ENCODE measurements around the gene CYP2F1.
"Not testable (repeated sequence)": the region's sequence is repeated elsewhere in the genome, so short reads cannot be mapped to it uniquely, and the experiment has no call there.

CYP2F1 gene

DNA sequence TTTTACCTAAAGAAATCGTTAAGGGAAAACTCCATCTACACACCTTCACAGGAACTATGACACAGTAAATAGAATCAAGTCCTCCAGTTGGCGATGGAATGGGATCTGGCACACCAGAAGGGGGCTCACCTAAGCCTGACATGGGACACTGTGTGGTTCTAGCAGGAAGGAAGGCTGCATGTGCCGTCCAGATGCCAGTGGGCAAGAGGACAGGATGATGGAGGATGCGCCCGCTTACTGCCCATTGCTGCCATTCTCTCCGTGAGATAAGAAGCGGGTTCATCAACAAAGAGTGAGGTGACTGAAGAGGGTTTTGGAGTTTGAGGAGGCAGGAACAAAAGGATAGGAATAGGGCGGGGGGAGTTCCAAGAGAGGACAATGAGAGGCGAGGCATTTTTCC, 2.9 kb upstream of the CYP2F1 start:
- no peaks in the 10 kb centered on the region for H3K36me3 ChIP-seq (ENCODE audit: control insufficient read depth, insufficient read depth, low read length)
- H3K27me3 ChIP-seq (ENCODE audit: control insufficient read depth, insufficient read depth, low read length), result no peaks in the 10 kb centered on the region
- no peaks in the 10 kb centered on the region for H3K4me1 ChIP-seq (ENCODE audit: control insufficient read depth, insufficient read depth, low read length)
- H3K9ac ChIP-seq (ENCODE audit: low read length), result no peak overlapping the region
- H3K4me3 ChIP-seq (ENCODE audit: low read length), result no peak overlapping the region
- H3K27ac ChIP-seq (ENCODE audit: low read depth, low read length), result no peak overlapping the region

DNA sequence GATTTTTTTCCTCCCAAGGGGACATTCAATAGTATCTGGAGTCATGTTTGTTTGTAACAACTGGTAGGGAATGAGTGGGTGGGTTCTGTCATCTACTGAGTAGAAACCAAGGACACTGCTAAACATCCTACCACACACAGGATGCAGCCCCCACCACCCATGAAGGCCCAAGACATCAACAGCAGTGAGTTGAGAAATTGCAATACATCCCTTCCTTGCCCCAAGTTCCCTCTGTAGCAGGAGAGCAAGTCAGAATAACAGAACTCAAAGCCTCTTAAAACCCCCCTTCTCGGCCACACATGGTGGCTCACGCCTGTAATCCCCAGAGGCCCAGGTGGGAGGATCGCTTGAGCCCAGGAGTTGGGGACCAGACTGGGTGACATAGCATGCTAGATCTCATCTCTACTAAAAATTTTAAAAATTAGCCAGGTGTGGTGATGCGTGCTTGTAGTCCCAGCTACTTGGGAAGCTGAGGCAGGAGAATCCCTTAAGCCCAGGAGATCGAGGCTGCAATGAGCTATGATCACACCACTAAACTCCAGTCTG, 2.4 kb upstream of the CYP2F1 start:
- Histone ChIP-seq H3K4me1 (ENCODE audit: control insufficient read depth, insufficient read depth, low read length) (no peaks in the 10 kb centered on the region), H3K27ac (ENCODE audit: low read depth, low read length) (no peak overlapping the region), H3K27me3 (ENCODE audit: control insufficient read depth, insufficient read depth, low read length) (no peaks in the 10 kb centered on the region), H3K9ac (ENCODE audit: low read length) (no peak overlapping the region), H3K4me3 (ENCODE audit: low read length) (no peak overlapping the region), H3K36me3 (ENCODE audit: control insufficient read depth, insufficient read depth, low read length) (no peaks in the 10 kb centered on the region)

DNA sequence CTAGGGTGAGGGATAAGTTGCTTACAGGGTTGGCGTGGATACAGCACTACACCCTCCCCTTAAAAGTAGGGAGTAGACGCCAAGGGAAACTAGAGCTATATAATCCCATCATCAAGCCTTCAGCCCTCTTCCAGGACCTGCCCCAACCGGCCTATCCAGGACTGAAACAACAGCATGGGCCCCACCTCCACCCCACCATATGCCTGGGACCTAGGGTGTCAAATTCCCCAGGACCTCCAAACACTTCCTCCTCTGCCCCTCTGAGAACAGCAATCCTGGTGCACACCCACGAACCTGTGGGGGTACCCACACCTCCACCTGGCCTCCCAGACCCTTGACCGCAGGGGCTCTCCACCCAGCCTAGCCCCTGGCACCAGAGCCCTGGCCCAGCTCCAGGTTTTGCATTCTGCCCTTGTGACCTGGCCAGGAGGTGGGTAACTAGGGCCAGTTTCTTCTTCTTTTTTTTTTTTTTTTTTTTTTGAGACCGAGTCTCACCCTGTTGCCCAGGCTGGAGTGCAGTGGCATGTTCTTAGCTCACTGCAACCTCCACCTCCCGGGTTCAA, 1.4 kb upstream of the CYP2F1 start:
- Histone ChIP-seq H3K27ac (ENCODE audit: low read depth, low read length) (no peak overlapping the region), H3K4me1 (ENCODE audit: control insufficient read depth, insufficient read depth, low read length) (no peaks in the 10 kb centered on the region), H3K9ac (ENCODE audit: low read length) (no peak overlapping the region), H3K27me3 (ENCODE audit: control insufficient read depth, insufficient read depth, low read length) (no peaks in the 10 kb centered on the region), H3K4me3 (ENCODE audit: low read length) (no peak overlapping the region), H3K36me3 (ENCODE audit: control insufficient read depth, insufficient read depth, low read length) (no peaks in the 10 kb centered on the region)

DNA sequence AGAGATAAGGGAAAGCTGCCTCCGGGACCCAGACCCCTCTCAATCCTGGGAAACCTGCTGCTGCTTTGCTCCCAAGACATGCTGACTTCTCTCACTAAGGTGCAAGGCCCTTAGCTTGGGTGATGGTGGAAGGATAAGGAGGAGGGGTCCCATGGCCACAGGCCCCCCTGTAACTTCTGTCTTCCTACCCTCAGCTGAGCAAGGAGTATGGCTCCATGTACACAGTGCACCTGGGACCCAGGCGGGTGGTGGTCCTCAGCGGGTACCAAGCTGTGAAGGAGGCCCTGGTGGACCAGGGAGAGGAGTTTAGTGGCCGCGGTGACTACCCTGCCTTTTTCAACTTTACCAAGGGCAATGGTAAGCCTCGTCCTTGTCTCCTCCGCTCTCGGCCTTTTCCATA, 2.0 kb downstream of the CYP2F1 start:
- Histone ChIP-seq H3K27ac (ENCODE audit: low read depth, low read length) (no peak overlapping the region), H3K4me1 (ENCODE audit: control insufficient read depth, insufficient read depth, low read length) (no peaks in the 10 kb centered on the region), H3K4me3 (ENCODE audit: low read length) (no peak overlapping the region), H3K36me3 (ENCODE audit: control insufficient read depth, insufficient read depth, low read length) (no peaks in the 10 kb centered on the region), H3K27me3 (ENCODE audit: control insufficient read depth, insufficient read depth, low read length) (peaks cover 3% of the 10 kb centered on the region), H3K9ac (ENCODE audit: low read length) (no peak overlapping the region)

DNA sequence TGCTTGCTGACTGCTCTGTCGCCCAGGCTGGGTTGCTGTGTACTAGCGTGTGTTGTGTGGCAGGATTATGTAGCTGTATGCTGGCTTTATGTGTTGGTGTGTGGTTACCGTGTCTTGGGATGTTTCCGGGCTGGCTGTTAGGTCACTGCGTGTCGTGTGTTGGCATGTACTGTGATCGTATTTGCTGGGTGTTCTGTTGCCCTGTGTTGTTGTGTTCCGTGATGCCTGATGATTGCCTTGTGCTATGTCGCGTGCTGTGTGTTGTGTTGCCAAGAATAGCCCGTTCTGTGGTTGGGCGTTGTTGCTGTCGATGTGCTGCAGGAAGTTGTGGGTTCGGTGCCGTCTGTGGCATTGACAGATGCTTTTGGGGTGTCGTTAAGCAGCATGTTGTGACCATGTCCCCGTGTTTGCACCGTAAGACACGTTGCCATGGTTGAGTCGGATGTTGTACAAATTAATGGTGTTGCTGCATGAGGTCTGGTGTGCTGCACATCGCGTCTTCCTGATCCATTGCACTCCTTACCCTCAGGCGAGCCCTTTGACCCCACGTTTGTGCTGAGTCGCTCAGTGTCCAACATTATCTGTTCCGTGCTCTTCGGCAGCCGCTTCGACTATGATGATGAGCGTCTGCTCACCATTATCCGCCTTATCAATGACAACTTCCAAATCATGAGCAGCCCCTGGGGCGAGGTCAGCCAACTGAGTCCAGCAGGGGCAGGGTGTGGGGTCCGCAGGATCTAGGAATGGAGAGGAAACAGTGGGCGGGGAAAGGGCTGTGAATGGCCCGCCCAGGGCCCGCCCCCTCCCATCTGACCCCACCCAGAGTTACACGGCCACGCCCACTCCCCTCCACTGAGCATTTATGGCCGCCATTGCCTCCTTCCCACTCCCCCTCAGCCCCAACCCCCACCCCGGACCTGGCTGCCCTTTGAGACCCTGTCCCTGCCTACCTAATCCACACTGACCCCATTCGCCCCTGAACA, 7.0 kb downstream of the CYP2F1 start:
- H3K9ac ChIP-seq (ENCODE audit: low read length); H3K27ac ChIP-seq (ENCODE audit: low read depth, low read length); H3K4me3 ChIP-seq (ENCODE audit: low read length); H3K36me3 ChIP-seq (ENCODE audit: control insufficient read depth, insufficient read depth, low read length); H3K4me1 ChIP-seq (ENCODE audit: control insufficient read depth, insufficient read depth, low read length); H3K27me3 ChIP-seq (ENCODE audit: control insufficient read depth, insufficient read depth, low read length): not testable (repeated sequence)

DNA sequence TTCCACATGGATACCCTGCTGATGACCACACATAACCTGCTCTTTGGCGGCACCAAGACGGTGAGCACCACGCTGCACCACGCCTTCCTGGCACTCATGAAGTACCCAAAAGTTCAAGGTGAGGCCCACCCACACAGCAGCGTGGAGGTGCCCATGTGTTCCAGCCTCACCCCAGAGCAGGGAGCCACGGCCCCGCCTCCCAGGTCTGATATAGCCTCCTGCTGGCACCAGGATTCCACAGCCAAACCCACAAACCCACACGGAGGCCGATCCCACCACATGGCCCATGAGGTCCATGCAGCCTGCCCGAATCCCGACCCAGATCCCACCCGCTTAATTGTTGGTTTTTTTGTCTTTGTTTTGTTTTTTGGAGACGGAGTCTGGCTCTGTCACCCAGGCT, 8.6 kb downstream of the CYP2F1 start:
- not testable (repeated sequence) for H3K4me3 ChIP-seq (ENCODE audit: low read length); H3K9ac ChIP-seq (ENCODE audit: low read length); H3K27me3 ChIP-seq (ENCODE audit: control insufficient read depth, insufficient read depth, low read length); H3K4me1 ChIP-seq (ENCODE audit: control insufficient read depth, insufficient read depth, low read length); H3K36me3 ChIP-seq (ENCODE audit: control insufficient read depth, insufficient read depth, low read length); H3K27ac ChIP-seq (ENCODE audit: low read depth, low read length)

DNA sequence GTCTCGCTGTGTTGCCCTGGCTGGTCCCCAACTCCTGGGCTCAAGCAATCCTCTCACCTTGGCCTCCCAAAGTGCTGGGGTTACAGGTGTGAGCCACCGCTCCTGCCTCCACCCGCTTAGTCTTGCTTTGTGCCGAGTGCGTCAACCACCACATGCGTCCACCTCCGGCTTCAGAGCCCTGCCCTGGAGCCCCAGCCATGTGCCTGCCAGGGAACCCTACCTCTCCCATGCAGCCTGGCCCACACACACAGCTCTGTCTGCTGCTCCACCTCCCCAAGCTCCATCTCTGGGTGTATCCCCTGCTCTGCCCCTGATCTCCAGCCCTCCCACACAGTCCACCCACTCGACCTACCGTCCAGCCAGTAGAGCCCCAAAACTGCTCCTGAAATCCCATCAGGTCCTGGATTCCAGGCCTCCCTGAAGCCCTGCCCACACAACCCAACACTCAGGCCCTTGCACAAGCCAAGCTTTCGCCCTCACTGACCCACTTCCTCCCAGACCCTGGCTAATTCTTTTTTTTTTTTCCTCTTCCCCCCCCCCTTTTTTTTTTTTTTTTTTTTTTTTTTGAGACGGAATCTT, 9.6 kb downstream of the CYP2F1 start:
- Histone ChIP-seq H3K4me3 (ENCODE audit: low read length) (no peak overlapping the region), H3K4me1 (ENCODE audit: control insufficient read depth, insufficient read depth, low read length) (no peaks in the 10 kb centered on the region), H3K9ac (ENCODE audit: low read length) (no peak overlapping the region), H3K36me3 (ENCODE audit: control insufficient read depth, insufficient read depth, low read length) (no peaks in the 10 kb centered on the region), H3K27me3 (ENCODE audit: control insufficient read depth, insufficient read depth, low read length) (peaks cover 3% of the 10 kb centered on the region), H3K27ac (ENCODE audit: low read depth, low read length) (no peak overlapping the region)

DNA sequence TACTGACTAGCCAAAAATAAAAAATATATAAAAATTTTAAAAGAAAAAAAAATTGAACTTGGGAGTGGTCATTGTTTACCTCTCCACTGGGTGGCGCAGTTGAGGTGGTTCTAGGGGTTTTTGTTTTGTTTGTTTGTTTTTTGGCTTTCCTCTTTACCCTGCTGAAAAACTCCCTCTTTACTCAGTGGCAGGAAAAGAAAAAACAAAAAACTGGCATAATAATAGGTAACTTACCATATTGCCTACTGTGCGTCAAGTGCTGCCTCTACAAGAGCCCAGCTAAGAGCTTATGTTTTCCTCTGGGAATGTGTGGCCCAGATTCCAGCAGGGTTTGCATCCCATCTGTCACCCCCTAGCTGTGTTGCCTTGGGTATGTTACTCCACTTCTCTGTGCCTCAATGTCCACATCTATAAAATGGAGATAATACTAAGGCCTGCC, 12.6 kb downstream of the CYP2F1 start:
- H3K4me1 ChIP-seq (ENCODE audit: control insufficient read depth, insufficient read depth, low read length); H3K9ac ChIP-seq (ENCODE audit: low read length); H3K36me3 ChIP-seq (ENCODE audit: control insufficient read depth, insufficient read depth, low read length); H3K4me3 ChIP-seq (ENCODE audit: low read length); H3K27ac ChIP-seq (ENCODE audit: low read depth, low read length); H3K27me3 ChIP-seq (ENCODE audit: control insufficient read depth, insufficient read depth, low read length): not testable (repeated sequence)

DNA sequence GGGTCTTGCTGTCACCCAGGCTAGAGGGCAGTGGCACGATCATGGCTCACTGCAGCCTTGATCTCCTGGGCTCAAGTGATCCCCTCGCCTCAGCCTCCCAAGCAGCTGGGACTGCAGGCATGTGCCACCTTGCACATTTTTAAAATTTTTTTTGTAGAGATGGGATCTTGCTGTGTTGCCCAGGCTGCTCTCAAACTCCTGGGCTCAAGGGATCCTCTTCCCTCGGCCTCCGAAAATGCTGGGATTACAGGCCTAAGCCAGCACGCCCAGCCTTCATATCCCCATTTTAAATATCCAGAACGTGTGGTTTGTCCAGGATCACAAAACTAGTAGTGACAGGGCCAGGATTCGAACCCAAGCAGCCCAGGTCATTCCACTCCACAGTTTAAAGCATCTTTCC, 13.1 kb downstream of the CYP2F1 start:
- not testable (repeated sequence) for H3K9ac ChIP-seq (ENCODE audit: low read length); H3K36me3 ChIP-seq (ENCODE audit: control insufficient read depth, insufficient read depth, low read length); H3K27ac ChIP-seq (ENCODE audit: low read depth, low read length); H3K4me1 ChIP-seq (ENCODE audit: control insufficient read depth, insufficient read depth, low read length); H3K27me3 ChIP-seq (ENCODE audit: control insufficient read depth, insufficient read depth, low read length); H3K4me3 ChIP-seq (ENCODE audit: low read length)

DNA sequence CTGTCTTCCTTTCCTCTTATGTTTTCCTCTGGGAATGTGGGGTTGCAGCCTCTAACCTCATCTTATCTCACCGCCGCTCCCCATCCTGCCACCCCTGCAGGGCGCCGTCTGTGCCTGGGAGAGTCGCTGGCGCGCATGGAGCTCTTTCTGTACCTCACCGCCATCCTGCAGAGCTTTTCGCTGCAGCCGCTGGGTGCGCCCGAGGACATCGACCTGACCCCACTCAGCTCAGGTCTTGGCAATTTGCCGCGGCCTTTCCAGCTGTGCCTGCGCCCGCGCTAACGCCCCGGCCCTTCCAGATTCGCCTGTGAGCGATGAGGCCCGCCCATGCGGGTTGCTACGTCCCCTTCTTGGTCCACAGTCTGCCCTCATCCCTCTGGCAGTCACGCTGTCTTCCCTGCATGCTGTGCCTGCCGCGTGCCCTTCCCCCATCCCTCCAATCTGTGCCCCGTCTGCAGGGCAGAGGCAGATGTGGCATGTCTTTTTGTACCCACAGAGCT, 13.6 kb downstream of the CYP2F1 start:
- not testable (repeated sequence) for H3K36me3 ChIP-seq (ENCODE audit: control insufficient read depth, insufficient read depth, low read length); H3K9ac ChIP-seq (ENCODE audit: low read length); H3K4me1 ChIP-seq (ENCODE audit: control insufficient read depth, insufficient read depth, low read length); H3K27ac ChIP-seq (ENCODE audit: low read depth, low read length); H3K27me3 ChIP-seq (ENCODE audit: control insufficient read depth, insufficient read depth, low read length)
- peak overlapping the region; percentile 33 for H3K4me3 ChIP-seq (ENCODE audit: low read length)

DNA sequence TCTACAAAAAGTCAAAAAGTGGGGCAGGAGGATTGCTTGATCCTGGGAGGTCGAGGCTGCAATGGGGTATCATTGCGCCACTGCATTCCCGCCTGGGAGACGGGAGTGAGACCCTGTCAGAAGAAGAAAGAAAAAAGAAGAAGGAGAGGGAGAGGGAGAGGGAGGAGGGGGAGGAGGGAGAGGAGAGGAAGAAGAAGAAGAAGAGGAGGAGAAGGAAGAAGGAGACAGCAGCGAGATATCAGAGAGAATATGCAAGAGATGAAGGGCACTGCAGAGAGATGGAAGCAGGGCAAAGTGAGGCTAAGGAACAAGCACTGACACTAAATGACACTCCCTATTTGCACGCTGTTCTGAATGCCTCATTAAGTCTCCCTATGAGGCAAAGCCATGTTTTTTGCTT, 14.5 kb downstream of the CYP2F1 start:
- no peak overlapping the region for H3K27ac ChIP-seq (ENCODE audit: low read depth, low read length)
- H3K4me3 ChIP-seq (ENCODE audit: low read length), result no peak overlapping the region

DNA sequence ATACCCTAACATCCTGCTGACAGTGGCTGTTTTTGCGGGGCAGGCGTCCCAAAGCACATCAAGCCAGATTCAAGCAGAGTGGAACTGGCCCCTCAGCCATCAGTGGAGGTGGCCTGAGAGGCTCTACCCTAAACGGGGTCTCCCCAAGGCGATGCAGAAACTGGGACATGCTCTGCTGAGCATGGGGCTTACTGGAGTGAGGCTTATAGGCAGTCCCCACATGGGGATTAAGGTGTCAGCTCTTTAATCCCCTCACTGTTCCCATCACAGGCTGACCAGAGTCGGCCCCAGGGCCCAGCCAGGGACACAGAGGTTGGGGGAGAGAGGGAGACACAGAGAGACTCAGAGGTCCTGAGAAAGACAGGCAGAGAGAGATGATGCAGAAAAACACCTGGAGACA, 17.0 kb downstream of the CYP2F1 start:
- no peak overlapping the region for H3K9ac ChIP-seq (ENCODE audit: low read length)
- no peak overlapping the region for H3K27ac ChIP-seq (ENCODE audit: low read depth, low read length)
- H3K4me1 ChIP-seq (ENCODE audit: control insufficient read depth, insufficient read depth, low read length), result no peaks in the 10 kb centered on the region
- no peak overlapping the region for H3K4me3 ChIP-seq (ENCODE audit: low read length)
- H3K27me3 ChIP-seq (ENCODE audit: control insufficient read depth, insufficient read depth, low read length), result no peaks in the 10 kb centered on the region
- no peaks in the 10 kb centered on the region for H3K36me3 ChIP-seq (ENCODE audit: control insufficient read depth, insufficient read depth, low read length)

More for the DNA sequence above, 14.5 kb downstream of the CYP2F1 start:
- no peaks in the 10 kb centered on the region for H3K4me1 ChIP-seq (ENCODE audit: control insufficient read depth, insufficient read depth, low read length)
- no peaks in the 10 kb centered on the region for H3K27me3 ChIP-seq (ENCODE audit: control insufficient read depth, insufficient read depth, low read length)
- H3K36me3 ChIP-seq (ENCODE audit: control insufficient read depth, insufficient read depth, low read length), result no peaks in the 10 kb centered on the region
- H3K9ac ChIP-seq (ENCODE audit: low read length), result no peak overlapping the region
